ENCODE results near the gene FNDC11.
"Not testable (repeated sequence)": the region's sequence is repeated elsewhere in the genome, so short reads cannot be mapped to it uniquely, and the experiment has no call there.

The FNDC11 gene

GRCh38 chr20:63594043-63594561, 40.1 kb downstream of the FNDC11 start:
- no peak for ATAC-seq (replicated peaks; ENCODE audit: extremely low read depth, poor library complexity, severe bottlenecking)
- H3K27ac Mint-ChIP-seq (ENCODE audit: low read depth), result no peak overlapping the region
- H3K36me3 Mint-ChIP-seq (ENCODE audit: insufficient read depth), result peaks cover 34% of the 10 kb centered on the region
- no peak overlapping the region for H3K4me3 Mint-ChIP-seq
- peaks cover 3% of the 10 kb centered on the region for H3K4me1 Mint-ChIP-seq
- no peaks in the 10 kb centered on the region for H3K9me3 Mint-ChIP-seq
- H3K27me3 Mint-ChIP-seq, result no peaks in the 10 kb centered on the region
- no peak for DNase-seq (ENCODE audit: low spot score in 2 of 2)

GRCh38 chr20:63595416-63596127, 41.6 kb downstream of the FNDC11 start:
- peaks cover 36% of the 10 kb centered on the region for H3K36me3 Mint-ChIP-seq (ENCODE audit: insufficient read depth)
- no peak for ATAC-seq (replicated peaks; ENCODE audit: extremely low read depth, poor library complexity, severe bottlenecking)
- H3K27ac Mint-ChIP-seq (ENCODE audit: low read depth), result no peak overlapping the region
- H3K4me1 Mint-ChIP-seq, result peaks cover 10% of the 10 kb centered on the region
- no peak for DNase-seq (ENCODE audit: low spot score in 2 of 2)
- H3K4me3 Mint-ChIP-seq, result no peak overlapping the region
- H3K27me3 Mint-ChIP-seq, result no peaks in the 10 kb centered on the region
- H3K9me3 Mint-ChIP-seq, result no peaks in the 10 kb centered on the region

- ATAC-seq (replicated peaks; ENCODE audit: extremely low read depth, poor library complexity, severe bottlenecking) (no peak), DNase-seq (ENCODE audit: low spot score in 2 of 2) (no peak)
- no peaks in the 10 kb centered on the region for H3K27me3 Mint-ChIP-seq
- no peak overlapping the region for H3K4me3 Mint-ChIP-seq
- no peak overlapping the region for H3K27ac Mint-ChIP-seq (ENCODE audit: low read depth)
- peaks cover 34% of the 10 kb centered on the region for H3K36me3 Mint-ChIP-seq (ENCODE audit: insufficient read depth)
- H3K4me1 Mint-ChIP-seq, result peaks cover 10% of the 10 kb centered on the region
- no peaks in the 10 kb centered on the region for H3K9me3 Mint-ChIP-seq
These were observed 42.5 kb downstream of the FNDC11 start for GRCh38 chr20:63596423-63596822.

GRCh38 chr20:63597651-63598478, 43.9 kb downstream of the FNDC11 start:
- H3K4me1 Mint-ChIP-seq, result peaks cover 10% of the 10 kb centered on the region
- no peak overlapping the region for H3K27ac Mint-ChIP-seq (ENCODE audit: low read depth)
- H3K9me3 Mint-ChIP-seq, result no peaks in the 10 kb centered on the region
- no peaks in the 10 kb centered on the region for H3K27me3 Mint-ChIP-seq
- no peak overlapping the region for H3K4me3 Mint-ChIP-seq
- H3K36me3 Mint-ChIP-seq (ENCODE audit: insufficient read depth), result peaks cover 31% of the 10 kb centered on the region
- ATAC-seq (replicated peaks; ENCODE audit: extremely low read depth, poor library complexity, severe bottlenecking) (no peak), DNase-seq (ENCODE audit: low spot score in 2 of 2) (no peak)

DNA sequence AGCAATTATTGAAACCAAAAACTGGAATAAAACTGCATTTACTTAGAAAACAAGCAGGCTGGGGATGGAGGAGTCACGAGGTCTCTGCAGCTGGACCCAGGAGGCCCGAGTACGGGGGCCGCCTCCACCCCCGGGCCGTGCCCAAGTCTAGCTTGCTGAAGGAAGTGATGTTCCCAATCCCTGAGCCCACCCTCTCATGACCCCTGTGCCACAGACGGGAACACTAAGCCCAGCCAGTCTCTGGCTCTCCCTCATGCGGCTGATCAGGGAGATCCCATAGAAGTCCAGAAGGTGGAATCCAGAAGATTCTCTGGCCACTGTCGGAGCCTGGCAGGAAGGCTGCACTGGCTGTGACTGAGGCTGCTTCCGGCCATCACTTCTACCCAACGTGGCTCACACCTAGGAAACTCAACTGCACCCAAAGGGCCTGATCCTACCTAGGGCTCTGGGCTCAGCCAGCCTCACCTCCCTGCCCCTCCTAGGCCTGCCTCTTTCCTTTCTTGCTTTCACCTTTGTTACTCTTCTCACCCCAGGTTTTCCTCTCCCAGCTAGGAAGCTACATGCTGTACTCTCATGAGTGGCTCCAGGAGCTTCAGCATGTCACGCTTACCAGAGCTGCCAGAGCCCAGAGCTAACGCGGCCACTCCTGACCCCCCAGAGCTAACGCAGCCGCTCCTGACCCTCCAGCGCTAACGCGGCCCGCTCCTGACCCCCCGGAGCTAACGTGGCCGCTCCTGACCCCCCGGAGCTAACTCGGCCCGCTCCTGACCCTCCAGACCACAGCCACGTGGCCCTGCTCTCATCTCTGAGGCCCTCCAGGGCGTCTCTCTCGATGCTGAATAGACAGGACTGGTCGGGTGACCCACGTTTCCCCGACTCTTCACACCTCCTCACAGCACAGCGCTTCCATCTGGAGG, 44.8 kb downstream of the FNDC11 start:
- no peaks in the 10 kb centered on the region for H3K9me3 Mint-ChIP-seq
- peaks cover 10% of the 10 kb centered on the region for H3K4me1 Mint-ChIP-seq
- no peak overlapping the region for H3K4me3 Mint-ChIP-seq
- no peak for DNase-seq (ENCODE audit: low spot score in 2 of 2)
- no peaks in the 10 kb centered on the region for H3K27me3 Mint-ChIP-seq
- peaks cover 38% of the 10 kb centered on the region for H3K36me3 Mint-ChIP-seq (ENCODE audit: insufficient read depth)
- H3K27ac Mint-ChIP-seq (ENCODE audit: low read depth), result peak overlapping the region; percentile 41
- no peak for ATAC-seq (replicated peaks; ENCODE audit: extremely low read depth, poor library complexity, severe bottlenecking)

GRCh38 chr20:63599396-63600050, 45.6 kb downstream of the FNDC11 start:
- H3K36me3 Mint-ChIP-seq (ENCODE audit: insufficient read depth), result peaks cover 39% of the 10 kb centered on the region
- H3K9me3 Mint-ChIP-seq, result no peaks in the 10 kb centered on the region
- ATAC-seq (replicated peaks; ENCODE audit: extremely low read depth, poor library complexity, severe bottlenecking), result no peak
- H3K4me3 Mint-ChIP-seq, result no peak overlapping the region
- no peak for DNase-seq (ENCODE audit: low spot score in 2 of 2)
- peak overlapping the region; percentile 41 for H3K27ac Mint-ChIP-seq (ENCODE audit: low read depth)
- H3K4me1 Mint-ChIP-seq, result peaks cover 10% of the 10 kb centered on the region
- H3K27me3 Mint-ChIP-seq, result no peaks in the 10 kb centered on the region

- H3K27me3 Mint-ChIP-seq; H3K4me3 Mint-ChIP-seq; ATAC-seq (replicated peaks; ENCODE audit: extremely low read depth, poor library complexity, severe bottlenecking); H3K9me3 Mint-ChIP-seq; H3K27ac Mint-ChIP-seq (ENCODE audit: low read depth): not testable (repeated sequence)
- DNase-seq (ENCODE audit: low spot score in 2 of 2), result peak in 1 of 2 donors; percentile 31
- peaks cover 10% of the 10 kb centered on the region for H3K4me1 Mint-ChIP-seq
- peaks cover 30% of the 10 kb centered on the region for H3K36me3 Mint-ChIP-seq (ENCODE audit: insufficient read depth)
These were observed 47.7 kb downstream of the FNDC11 start for GRCh38 chr20:63601679-63602078.

GRCh38 chr20:63602321-63602720, 48.4 kb downstream of the FNDC11 start:
- Mint-ChIP-seq H3K36me3 (ENCODE audit: insufficient read depth) (peaks cover 29% of the 10 kb centered on the region), H3K4me1 (peaks cover 10% of the 10 kb centered on the region), H3K27me3 (no peaks in the 10 kb centered on the region), H3K4me3 (no peak overlapping the region), H3K9me3 (no peaks in the 10 kb centered on the region), H3K27ac (ENCODE audit: low read depth) (peak overlapping the region; percentile 76)
- ATAC-seq (replicated peaks; ENCODE audit: extremely low read depth, poor library complexity, severe bottlenecking) (no peak), DNase-seq (ENCODE audit: low spot score in 2 of 2) (no peak)
